ENCODE data around the gene CSTA. TPM values are rescaled to one million over a fixed set of nuclear protein-coding genes. Genes with fewer than 3 reads are reported as not detected.

Gene CSTA
- total and polyA plus RNA-seq, 2 of the 8 experiments (the other 6 are each of a cell fraction or from before 2014, with no cell fraction given): not detected

DNA sequence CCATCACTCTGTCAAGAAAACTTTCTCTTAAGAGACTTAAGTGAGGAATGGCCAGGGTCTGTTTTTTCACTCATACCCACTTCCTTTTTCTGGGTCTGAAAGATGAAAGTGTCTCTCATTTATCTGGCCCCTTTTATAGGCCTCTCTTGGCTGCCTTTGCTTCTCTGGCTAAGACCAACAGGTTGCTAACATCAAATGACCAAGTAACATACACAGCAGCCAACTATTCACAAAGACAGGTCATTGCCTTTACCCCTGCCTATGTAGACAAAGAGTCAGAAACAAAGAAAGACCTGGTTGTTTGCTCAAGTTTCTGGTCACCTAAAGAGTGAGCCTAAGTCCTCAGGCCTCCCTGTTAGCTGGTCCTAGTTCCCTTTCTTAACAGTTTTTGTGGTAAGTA, 24.0 kb upstream of the CSTA start (continued):
- TF ChIP-seq CHD7 (IDR thresholded peaks at IDR 0.05; ENCODE audit: insufficient replicate concordance, low read length) (no peak), BACH1 (IDR thresholded peaks at IDR 0.05; ENCODE audit: low read length) (no peak), PHF8 (conservative IDR thresholded peaks at IDR 0.05; ENCODE audit: low read depth, low read length) (no peak), SP4 (IDR thresholded peaks at IDR 0.05; ENCODE audit: low read length) (no peak), JUN (IDR thresholded peaks at IDR 0.05; ENCODE audit: low read depth, low read length) (no peak), POU5F1 (IDR thresholded peaks at IDR 0.05; ENCODE audit: low read depth, low read length) (no peak), KDM5A (IDR thresholded peaks at IDR 0.05; ENCODE audit: low read length) (no peak), MAX (IDR thresholded peaks at IDR 0.05) (no peak), EGR1 (IDR thresholded peaks at IDR 0.05; ENCODE audit: borderline replicate concordance, low read depth, low read length) (no peak), ATF2 (IDR thresholded peaks at IDR 0.05; ENCODE audit: low read length) (no peak), TAF1 (IDR thresholded peaks at IDR 0.05; ENCODE audit: low read depth, low read length) (no peak)

Data from H1 (cell line).